Fibroblast of lung (primary cell): ENCODE measurements around the gene ANKLE2. TPM values are rescaled to one million over a fixed set of nuclear protein-coding genes. Genes with fewer than 3 reads are reported as not detected.

Source experiments
- DNase-seq, 2 donors: peaks; one replicate each; pipeline versions ENCODE4 v3.0.0 to v3.0.0-alpha.2; 2010; ENCODE audit warnings: low read depth in 2 of 2
- H2AFZ ChIP-seq: 2 replicates; pipeline ENCODE4 v1.5.1; 2012; ENCODE audit warnings: low read length, control low read depth, inconsistent platforms
- H3K27ac ChIP-seq: 2 replicates; pipeline ENCODE4 v1.5.1; 2011; ENCODE audit warnings: low read length, control low read depth; ENCODE audit not compliant: insufficient read depth
- H3K27me3 ChIP-seq: 2 replicates; pipeline ENCODE4 v1.5.1; 2011; ENCODE audit warnings: mild to moderate bottlenecking, low read length; ENCODE audit not compliant: control insufficient read depth, insufficient read depth
- H3K36me3 ChIP-seq: 2 replicates; pipeline ENCODE4 v1.5.1; 2011; ENCODE audit warnings: low read length; ENCODE audit not compliant: control insufficient read depth, insufficient read depth
- H3K4me1 ChIP-seq: 2 replicates; pipeline ENCODE4 v1.5.1; 2011; ENCODE audit warnings: low read length; ENCODE audit not compliant: control insufficient read depth, insufficient read depth; ENCODE audit errors: extremely low read depth
- H3K4me2 ChIP-seq: 2 replicates; pipeline ENCODE4 v1.5.1; 2011; ENCODE audit warnings: low read length, control low read depth; ENCODE audit not compliant: insufficient read depth; ENCODE audit errors: extremely low read depth
- H3K4me3 ChIP-seq, 4 experiments: fragments of 200-600 bp in 1 of 4; sonication (generic) in 1 of 4; replicated peaks in 1 of 4; 2 replicates each; pipeline ENCODE4 v1.5.1; 2011 to 2016; ENCODE audit warnings: low read length in 4 of 4, low read depth in 3 of 4, mild to moderate bottlenecking in 3 of 4, control low read depth in 2 of 4, inconsistent platforms in 1 of 4, mixed read lengths in 1 of 4; ENCODE audit not compliant: insufficient read depth in 1 of 4; ENCODE audit errors: control extremely low read depth in 1 of 4
- H3K79me2 ChIP-seq: 2 replicates; pipeline ENCODE4 v1.5.1; 2012; ENCODE audit warnings: mild to moderate bottlenecking, low read length, inconsistent platforms; ENCODE audit not compliant: control insufficient read depth, insufficient read depth
- H3K9ac ChIP-seq: 2 replicates; pipeline ENCODE4 v1.5.1; 2011; ENCODE audit warnings: mild to moderate bottlenecking, low read length, control low read depth; ENCODE audit not compliant: insufficient read depth
- H3K9me3 ChIP-seq: 2 replicates; pipeline ENCODE4 v1.5.1; 2012; ENCODE audit warnings: low read depth, low read length; ENCODE audit not compliant: control insufficient read depth, insufficient read depth
- H4K20me1 ChIP-seq: 2 replicates; pipeline ENCODE4 v1.5.1; 2011; ENCODE audit warnings: low read length; ENCODE audit not compliant: control insufficient read depth, insufficient read depth; ENCODE audit errors: extremely low read depth
- EZH2 ChIP-seq: IDR thresholded peaks from 2 replicates; pipeline ENCODE4 v1.5.1; 2012; ENCODE audit warnings: low read length, control low read depth, mild to moderate bottlenecking; ENCODE audit errors: missing control alignments
- polyA plus RNA-seq, 2 donors: library from polyadenylated mRNA; depleted of rRNA in 1 of 2; stranded (reverse) in 1 of 2; unstranded in 1 of 2; fragments of >200 nt; gene quantifications; 2 replicates each; pipeline ENCODE4 v1.2.1, GENCODE V29; 2011 to 2012; ENCODE audit warnings: missing spikeins in 1 of 2
- total RNA-seq: library from RNA; depleted of rRNA; stranded (reverse); fragments of >200 nt; gene quantifications from 2 replicates; pipeline ENCODE4 v1.2.1, GENCODE V29; 2014
- TF ChIP-seq, protein P1 (sequence below), 2 donors: IDR thresholded peaks in 1 of 2; conservative IDR thresholded peaks in 1 of 2; 1 replicate in 1 of 2; 2 replicates in 1 of 2; pipeline ENCODE4 v1.5.1; 2011 to 2012; ENCODE audit warnings: low read length in 2 of 2, control low read depth in 1 of 2, inconsistent platforms in 1 of 2, low read depth in 1 of 2, mild to moderate bottlenecking in 1 of 2

The ANKLE2 gene
- total and polyA plus RNA-seq, 2 donors (not counting 1 experiment from before 2014, with no cell fraction given) = 55.8 to 55.9 TPM

DNA sequence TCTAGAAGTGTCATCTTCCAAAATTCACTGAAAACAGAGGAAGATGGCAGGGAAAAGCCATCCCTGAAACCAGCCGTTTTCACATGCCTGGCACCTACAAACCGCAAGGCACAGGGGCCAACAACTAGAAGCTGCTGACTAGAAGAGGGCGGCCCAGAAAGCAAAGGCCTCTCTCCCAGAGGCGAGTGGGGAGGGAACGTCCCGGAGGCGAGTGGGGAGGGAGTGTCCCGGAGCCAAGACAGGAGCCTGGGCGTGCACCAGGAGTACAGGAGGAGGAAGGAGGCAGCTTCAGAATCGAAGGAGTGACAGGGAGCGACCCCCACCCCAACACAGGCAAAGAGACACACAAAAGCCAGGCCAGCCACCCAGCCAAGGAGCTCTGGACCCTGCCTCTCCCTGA is 21.0 kb downstream of the ANKLE2 start:
- Histone ChIP-seq H3K9me3 (no peaks in the 10 kb centered on the region), H3K9ac (no peak overlapping the region), H3K4me1 (no peaks in the 10 kb centered on the region), H3K4me3 (no peak overlapping the region), H3K27ac (no peak overlapping the region), H4K20me1 (no peaks in the 10 kb centered on the region), H3K79me2 (peaks cover 37% of the 10 kb centered on the region), H3K36me3 (peaks cover 46% of the 10 kb centered on the region), H3K4me2 (no peak overlapping the region), H3K27me3 (no peaks in the 10 kb centered on the region), H2AFZ (no peak overlapping the region)
- no peak for TF ChIP-seq EZH2
- TF ChIP-seq, protein P1, sequence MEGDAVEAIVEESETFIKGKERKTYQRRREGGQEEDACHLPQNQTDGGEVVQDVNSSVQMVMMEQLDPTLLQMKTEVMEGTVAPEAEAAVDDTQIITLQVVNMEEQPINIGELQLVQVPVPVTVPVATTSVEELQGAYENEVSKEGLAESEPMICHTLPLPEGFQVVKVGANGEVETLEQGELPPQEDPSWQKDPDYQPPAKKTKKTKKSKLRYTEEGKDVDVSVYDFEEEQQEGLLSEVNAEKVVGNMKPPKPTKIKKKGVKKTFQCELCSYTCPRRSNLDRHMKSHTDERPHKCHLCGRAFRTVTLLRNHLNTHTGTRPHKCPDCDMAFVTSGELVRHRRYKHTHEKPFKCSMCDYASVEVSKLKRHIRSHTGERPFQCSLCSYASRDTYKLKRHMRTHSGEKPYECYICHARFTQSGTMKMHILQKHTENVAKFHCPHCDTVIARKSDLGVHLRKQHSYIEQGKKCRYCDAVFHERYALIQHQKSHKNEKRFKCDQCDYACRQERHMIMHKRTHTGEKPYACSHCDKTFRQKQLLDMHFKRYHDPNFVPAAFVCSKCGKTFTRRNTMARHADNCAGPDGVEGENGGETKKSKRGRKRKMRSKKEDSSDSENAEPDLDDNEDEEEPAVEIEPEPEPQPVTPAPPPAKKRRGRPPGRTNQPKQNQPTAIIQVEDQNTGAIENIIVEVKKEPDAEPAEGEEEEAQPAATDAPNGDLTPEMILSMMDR (conservative IDR thresholded peaks at IDR 0.05 in 1 of 2, IDR thresholded peaks at IDR 0.05 in 1 of 2; ENCODE audit: low read depth in 1 of 2, low read length in 2 of 2) = no peak
- no peak for DNase-seq

- Histone ChIP-seq H4K20me1 (no peaks in the 10 kb centered on the region), H3K9ac (no peak overlapping the region), H2AFZ (no peak overlapping the region), H3K9me3 (no peaks in the 10 kb centered on the region), H3K4me2 (no peak overlapping the region), H3K4me3 (no peak overlapping the region), H3K27ac (no peak overlapping the region), H3K4me1 (no peaks in the 10 kb centered on the region), H3K36me3 (peaks cover 45% of the 10 kb centered on the region), H3K79me2 (peaks cover 33% of the 10 kb centered on the region), H3K27me3 (no peaks in the 10 kb centered on the region)
- TF ChIP-seq EZH2 = no peak
- TF ChIP-seq, protein P1 (conservative IDR thresholded peaks at IDR 0.05 in 1 of 2, IDR thresholded peaks at IDR 0.05 in 1 of 2; ENCODE audit: low read depth in 1 of 2, low read length in 2 of 2) = no peak
- no peak for DNase-seq
Observed at GRCh38 chr12:132740313-132740646, 21.4 kb downstream of the ANKLE2 start.

DNA sequence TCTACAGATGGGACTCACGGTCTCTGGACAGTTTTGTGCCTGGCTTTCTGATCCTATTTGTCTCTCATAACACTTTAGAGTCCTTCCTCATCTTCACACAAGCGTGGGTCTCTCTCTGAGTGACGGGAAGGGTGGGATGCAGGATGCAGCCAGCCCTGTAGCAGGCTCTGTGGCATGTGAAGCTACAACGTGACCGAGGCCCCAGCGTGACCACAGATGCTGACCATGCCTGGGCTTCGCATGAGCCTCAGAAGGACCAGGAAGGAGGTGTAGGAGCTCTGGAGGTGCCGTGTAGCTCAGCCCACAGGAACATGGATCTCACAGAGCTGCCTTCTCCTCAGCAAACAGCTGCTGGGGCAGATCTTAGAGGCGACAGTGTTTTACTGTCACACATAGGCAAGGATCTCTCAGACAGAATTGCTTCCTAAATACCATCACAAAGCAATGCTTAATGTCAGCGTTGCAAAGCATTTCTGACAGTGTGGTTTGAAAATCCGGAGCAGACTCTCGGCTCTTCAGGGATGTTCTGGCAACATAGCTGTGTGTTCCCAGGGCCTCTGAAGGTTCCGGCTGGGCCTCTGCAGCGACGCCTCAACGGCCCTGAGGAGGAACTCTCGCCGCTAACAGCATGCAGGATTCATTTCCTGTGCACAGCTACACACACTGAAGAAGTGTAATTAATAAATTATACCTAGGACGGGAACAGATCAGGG is 21.9 kb downstream of the ANKLE2 start:
- Histone ChIP-seq H3K36me3 (peaks cover 44% of the 10 kb centered on the region), H3K4me1 (no peaks in the 10 kb centered on the region), H3K9me3 (no peaks in the 10 kb centered on the region), H3K79me2 (peaks cover 28% of the 10 kb centered on the region), H3K4me2 (no peak overlapping the region), H3K27me3 (no peaks in the 10 kb centered on the region), H4K20me1 (no peaks in the 10 kb centered on the region), H2AFZ (no peak overlapping the region), H3K9ac (no peak overlapping the region), H3K27ac (no peak overlapping the region), H3K4me3 (no peak overlapping the region)
- TF ChIP-seq EZH2 = no peak
- TF ChIP-seq, protein P1 (conservative IDR thresholded peaks at IDR 0.05 in 1 of 2, IDR thresholded peaks at IDR 0.05 in 1 of 2; ENCODE audit: low read depth in 1 of 2, low read length in 2 of 2) = no peak
- DNase-seq = no peak
